Measurements from ENCODE around the gene LRRN2. TPM values are rescaled to one million over a fixed set of nuclear protein-coding genes. Genes with fewer than 3 reads are reported as not detected.

LRRN2 gene
- total RNA-seq, 1 donor from 2014 or later = 2.3 TPM

- ATAC-seq = no peak
- no peak for DNase-seq
- intact Hi-C loops (cut with micrococcal nuclease) = no loop called here
These were observed 68.0 kb downstream of the LRRN2 start for GRCh38 chr1:204617256-204618147.

- DNase-seq = no peak
- intact Hi-C loops (cut with micrococcal nuclease) = no loop called here
- no peak for ATAC-seq
These were observed 68.9 kb downstream of the LRRN2 start for GRCh38 chr1:204616641-204617040.

GRCh38 chr1:204615881-204616280 is 69.7 kb downstream of the LRRN2 start:
- intact Hi-C loops (cut with micrococcal nuclease) = no loop called here
- ATAC-seq = no peak
- no peak for DNase-seq

DNA sequence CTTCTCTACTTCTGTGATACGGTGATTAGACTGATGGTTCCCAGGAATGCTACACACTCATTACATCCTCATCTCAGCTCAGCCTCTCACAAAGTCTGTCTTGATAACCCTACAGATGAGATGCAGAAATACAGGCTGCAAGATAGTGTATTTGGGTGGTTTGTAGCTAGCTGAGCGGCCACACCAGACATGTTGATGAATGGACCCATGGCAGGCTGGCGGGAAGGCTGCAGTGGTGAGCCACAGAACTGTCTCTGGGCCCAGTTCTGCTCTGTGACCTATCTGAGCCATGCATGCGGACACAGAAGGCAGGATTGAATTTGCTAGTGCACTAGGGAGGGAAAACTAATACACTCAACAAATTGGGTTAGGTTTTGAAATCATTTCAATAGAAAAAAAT is 71.9 kb downstream of the LRRN2 start:
- intact Hi-C loops (cut with micrococcal nuclease) = no loop called here

GRCh38 chr1:204612326-204612725 is 73.2 kb downstream of the LRRN2 start:
- no peak for DNase-seq
- intact Hi-C loops (cut with micrococcal nuclease) = no loop called here
- no peak for ATAC-seq

More for the DNA sequence above, 71.9 kb downstream of the LRRN2 start:
- DNase-seq (no peak), ATAC-seq (no peak)

DNA sequence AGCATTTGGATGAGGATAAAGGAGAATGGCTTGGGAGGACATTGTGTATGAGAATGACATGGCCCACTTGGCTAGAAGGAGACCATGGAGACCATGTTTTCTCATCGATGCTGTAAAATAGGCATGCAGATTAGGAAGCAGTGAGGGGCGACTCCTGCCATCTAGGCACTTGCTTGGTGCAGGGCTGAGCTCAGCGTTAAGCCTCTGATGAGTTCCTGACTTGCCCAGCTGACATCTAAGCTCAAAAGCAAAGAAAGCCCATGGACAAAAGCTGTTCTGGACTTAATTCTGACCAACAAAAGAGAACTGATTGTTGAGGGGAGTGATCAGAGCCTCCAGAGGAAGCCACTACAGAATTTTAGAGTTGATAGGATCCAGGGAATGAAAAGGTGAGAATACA is 74.5 kb downstream of the LRRN2 start:
- no peak for DNase-seq
- ATAC-seq = no peak
- intact Hi-C loops (cut with micrococcal nuclease) = no loop called here

DNA sequence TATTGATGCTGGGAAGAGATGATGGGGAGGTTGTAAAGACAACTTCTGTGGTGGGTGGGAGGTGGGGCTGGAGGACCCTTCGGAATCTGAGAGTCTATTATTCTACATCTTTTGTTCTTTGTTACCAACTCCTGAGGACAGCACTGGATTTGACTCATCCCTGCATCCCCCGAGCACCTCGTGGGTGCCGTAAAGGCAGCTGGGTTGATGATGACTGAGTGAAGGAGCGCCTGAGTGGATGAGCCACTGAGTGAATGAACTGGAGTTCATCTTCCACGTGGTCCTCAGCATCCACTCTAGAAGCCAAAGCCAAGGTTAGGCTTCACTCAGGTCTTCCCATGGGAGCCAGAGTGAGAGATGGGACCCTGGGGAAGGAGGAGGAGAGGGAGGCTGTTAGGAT is 77.6 kb downstream of the LRRN2 start:
- ATAC-seq (no peak), DNase-seq (no peak)
- intact Hi-C loops (cut with micrococcal nuclease) = no loop called here

GRCh38 chr1:204605791-204606190 is 79.7 kb downstream of the LRRN2 start:
- no peak for DNase-seq
- no peak for ATAC-seq
- intact Hi-C loops (cut with micrococcal nuclease) = no loop called here

DNA sequence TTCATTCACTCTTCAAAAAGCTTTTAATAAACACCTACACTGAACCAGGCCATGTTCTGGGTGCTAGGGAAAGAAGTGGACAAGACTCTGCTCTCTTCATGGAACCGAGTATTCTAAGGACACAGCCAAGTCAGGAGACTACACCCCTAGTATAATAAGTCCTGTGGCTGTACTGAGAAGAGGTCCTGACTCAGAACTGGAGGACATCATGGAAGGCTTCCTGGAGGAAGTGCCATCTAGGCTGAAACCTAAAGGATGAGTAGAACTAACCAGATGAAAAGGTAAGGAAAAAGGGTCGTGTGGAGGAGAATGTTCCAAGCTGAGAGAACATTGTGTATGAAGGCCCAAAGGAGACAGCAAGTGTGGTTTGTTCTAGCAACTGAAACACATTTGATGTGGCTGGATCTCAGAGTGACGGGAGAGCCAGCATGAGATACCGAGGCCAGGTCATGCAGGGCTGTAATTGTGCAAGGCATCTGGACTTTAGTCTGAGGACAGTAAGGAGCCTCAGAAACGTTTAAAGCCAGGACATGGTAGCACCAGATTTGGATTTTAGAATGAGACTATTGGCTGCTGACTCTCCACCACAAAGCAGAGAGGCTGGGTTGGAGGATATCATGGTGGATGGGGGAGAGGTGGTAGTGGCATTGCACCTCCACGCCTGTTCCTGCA is 82.5 kb downstream of the LRRN2 start:
- DNase-seq (no peak), ATAC-seq (no peak)
- intact Hi-C loops (cut with micrococcal nuclease) = no loop called here

DNA sequence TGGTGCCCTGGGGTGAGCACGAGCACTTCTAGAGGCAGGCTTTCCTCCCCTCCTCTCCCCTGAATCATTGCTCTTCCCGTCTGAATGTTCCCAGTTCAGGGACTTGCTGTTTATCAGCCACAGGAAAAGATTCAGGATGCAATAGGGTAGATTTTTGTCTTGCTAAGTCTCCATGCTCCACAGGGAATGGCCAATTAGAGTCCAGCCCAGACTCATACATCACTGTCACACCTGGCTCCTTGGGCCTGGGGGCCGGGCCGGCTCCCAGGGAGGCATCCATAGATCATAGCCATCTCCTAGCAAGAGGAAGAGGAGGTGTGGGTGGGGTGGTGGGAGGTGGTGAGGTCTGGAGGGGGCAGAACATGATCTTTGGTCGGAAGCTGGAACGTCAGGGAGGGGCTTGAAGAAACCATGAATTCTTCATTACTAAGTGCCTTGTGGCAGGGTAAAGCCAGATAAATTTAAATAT is 83.4 kb downstream of the LRRN2 start:
- intact Hi-C loops (cut with micrococcal nuclease) = no loop called here
- DNase-seq = no peak
- ATAC-seq = no peak

DNA sequence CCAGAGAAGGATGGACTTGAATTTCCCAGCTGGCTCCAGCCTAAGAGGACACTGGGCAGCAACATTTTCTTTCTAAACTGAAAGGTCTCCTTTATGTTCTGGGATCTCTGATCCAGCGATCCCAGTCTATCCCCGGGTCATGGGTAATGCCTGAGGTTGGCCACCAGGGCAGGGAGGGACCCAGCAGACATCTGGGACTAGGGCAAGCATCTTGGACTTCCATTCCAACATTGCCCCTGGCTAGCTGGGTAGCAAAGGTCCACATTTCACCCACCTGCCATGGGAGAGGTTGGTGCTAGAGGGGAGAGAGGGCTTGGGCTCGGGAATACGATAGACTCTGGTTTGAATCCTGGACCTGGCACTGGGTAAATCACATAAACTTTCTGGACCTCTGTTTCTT is 84.6 kb downstream of the LRRN2 start:
- DNase-seq (no peak), ATAC-seq (no peak)
- intact Hi-C loops (cut with micrococcal nuclease) = no loop called here

DNA sequence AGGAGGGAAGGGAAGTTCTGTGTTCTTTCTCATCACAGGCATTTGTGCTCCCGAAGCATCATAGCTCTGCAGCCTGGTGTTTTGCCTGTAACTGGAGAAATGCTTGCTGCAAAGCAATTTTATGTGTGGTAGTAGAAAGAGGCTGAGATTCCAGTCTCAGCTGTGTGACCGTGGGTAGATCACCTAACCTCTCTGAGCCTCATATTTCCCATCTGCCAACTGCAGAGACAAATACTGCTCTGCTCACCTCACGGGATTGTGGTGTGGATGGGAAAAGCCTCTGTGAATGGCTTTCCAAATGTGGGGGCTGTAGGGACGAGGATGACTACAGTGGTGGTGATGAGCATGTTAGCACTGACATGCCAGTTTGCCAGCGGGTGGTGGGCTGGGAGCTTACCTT is 85.3 kb downstream of the LRRN2 start:
- ATAC-seq (no peak), DNase-seq (no peak)
- intact Hi-C loops (cut with micrococcal nuclease) = no loop called here

DNA sequence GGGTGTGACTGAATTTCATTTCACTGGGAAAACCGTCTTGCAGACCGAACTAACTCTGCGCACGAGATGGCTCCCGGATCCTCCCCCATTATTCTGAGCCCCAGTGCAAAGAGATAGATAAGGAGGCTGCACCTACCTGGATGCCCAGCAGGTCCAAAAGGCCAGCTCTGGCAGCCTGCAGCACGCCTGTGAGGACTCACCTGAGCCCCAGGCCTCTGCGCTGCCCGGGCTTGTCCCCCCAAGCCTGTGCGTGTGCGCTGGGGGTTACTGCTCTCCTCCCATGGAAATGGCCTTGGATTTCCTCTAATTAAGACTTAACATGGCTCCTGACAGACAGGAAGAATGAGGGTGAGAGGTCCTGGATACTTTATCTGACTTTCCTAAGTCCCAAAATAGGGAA is 85.9 kb downstream of the LRRN2 start:
- intact Hi-C loops (cut with micrococcal nuclease) = no loop called here
- no peak for DNase-seq
- ATAC-seq = no peak

DNA sequence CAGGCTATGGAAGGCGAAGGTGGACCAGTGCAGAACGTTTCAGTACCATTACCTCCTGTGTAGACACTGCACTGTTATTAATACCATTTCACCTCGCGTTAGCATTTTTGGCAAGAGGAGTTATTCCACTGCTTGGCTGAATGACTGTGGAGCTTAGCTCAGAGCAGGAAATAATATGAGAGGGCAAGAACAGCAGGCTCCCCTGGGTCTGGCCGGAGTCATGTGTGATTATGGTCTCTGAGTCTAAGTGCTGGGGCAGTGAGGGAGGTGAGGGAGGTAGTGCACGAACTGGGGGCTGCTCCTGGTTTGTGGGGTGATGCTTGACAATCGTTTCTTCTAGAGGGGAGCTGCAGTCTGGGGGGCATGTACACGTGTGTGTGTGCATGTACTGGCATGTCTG is 86.4 kb downstream of the LRRN2 start:
- intact Hi-C loops (cut with micrococcal nuclease) = no loop called here
- ATAC-seq (no peak), DNase-seq (no peak)

DNA sequence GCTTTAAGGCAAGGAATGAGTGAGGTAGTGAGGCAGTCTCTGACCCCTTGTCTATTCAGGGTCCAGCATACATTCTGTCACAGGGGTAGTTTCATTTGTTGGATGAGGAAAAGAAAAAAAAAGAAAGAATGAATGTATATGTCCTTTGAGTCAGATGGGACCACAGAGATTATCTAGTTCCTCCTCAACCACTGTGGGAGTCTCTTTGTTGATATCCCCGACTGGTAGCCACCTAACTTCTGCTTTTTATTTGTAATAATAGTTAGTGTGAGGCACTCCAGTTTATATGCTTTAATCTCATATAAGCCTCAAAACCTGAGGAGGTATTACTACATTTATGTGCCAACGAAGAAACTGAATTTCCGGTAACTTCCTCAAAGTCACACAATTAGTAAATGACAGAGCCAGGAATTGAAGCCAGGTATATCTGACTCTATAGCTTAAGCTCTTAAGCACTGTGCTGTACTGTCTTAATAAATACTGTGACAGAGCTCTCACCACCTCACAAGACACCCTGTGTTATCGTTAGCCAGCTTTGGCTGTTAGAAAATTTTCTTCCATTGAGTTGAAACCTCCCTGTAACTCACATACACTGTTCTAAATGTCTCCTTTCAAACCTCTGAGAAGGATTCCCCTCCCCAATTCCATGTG is 87.1 kb downstream of the LRRN2 start:
- ATAC-seq (no peak), DNase-seq (no peak)
- intact Hi-C loops (cut with micrococcal nuclease) = no loop called here

DNA sequence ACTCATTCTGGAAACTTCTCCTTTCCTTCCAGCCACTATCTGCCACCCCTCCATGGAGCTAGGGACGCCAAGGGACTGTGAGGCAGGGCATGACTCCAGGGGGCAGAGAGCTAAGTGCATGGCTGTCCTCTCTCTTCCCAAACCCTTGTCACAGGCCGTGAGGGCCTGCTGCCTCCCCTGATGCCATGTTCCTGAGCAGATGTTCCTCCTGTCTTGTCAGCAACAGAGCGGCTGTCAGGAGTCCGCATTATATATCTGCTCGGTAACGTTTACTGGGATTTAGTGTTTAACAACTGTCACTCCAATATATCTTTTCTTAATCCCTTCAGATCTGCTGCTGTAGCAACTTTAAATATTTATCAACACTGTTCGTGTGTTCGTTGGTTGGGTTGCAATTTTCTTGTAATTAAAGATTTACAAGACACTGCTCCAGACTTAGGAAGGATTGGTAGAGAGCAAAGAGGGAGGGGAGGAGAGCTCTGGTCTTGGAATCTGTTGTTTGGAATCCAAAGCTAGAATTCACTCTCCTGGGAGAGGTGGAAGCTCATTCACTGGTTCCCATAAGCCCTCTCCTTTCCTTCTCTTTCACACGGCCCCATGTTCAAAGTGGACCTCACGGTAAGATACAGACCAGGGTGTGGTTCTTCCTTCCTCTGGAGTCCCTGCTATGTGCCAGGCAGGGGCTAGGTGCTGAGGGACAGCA is 93.1 kb downstream of the LRRN2 start:
- DNase-seq (no peak), ATAC-seq (no peak)
- intact Hi-C loops (cut with micrococcal nuclease) = no loop called here

GRCh38 chr1:204591473-204592090 is 94.0 kb downstream of the LRRN2 start:
- ATAC-seq (no peak), DNase-seq (no peak)
- intact Hi-C loops (cut with micrococcal nuclease) = no loop called here

DNA sequence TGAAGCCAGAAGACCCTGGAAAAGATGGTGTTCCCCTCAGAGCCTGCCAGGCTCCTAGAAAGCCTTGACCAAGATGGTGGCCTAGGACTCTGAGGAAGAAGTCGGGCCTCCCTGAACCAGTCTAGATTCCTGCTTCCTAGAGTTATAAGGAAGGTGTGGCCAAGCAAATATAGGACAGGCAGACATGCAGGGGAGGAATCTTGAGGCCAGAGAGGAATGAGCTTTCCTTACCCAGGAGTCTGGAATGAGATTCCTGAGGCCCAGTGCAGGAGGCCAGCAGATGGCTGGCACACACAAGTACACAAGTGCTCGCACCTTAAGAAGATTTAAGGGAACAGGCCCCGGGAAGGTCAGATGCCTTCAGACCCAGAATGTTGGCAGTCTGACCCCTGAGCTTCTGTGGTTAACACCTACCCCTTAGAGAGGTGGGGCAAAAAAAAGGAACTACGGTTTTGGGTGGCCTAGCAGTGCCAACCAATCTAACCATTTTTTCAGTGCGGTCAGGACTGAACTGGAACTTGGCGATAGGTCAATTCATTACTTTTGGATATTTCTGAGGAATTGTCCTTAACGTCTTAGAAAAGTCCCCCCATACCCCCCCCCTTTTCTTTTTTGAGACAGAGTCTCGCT is 96.0 kb downstream of the LRRN2 start:
- no peak for DNase-seq
- intact Hi-C loops (cut with micrococcal nuclease) = no loop called here
- ATAC-seq = no peak

GRCh38 chr1:204588826-204589225 is 96.7 kb downstream of the LRRN2 start:
- no peak for ATAC-seq
- DNase-seq = no peak
- intact Hi-C loops (cut with micrococcal nuclease) = no loop called here

Data from left ventricle myocardium superior (tissue), 1 donor.